Duodenal mucosa (tissue), 2 donors: ENCODE measurements around the gene CCNT2.

Source experiments
- H3K27ac ChIP-seq: one replicate; pipeline ENCODE4 v1.7.0; 2013; ENCODE audit warnings: low read depth, low read length
- H3K27me3 ChIP-seq, 2 donors: one replicate each; pipeline ENCODE4 v1.7.0; 2013; ENCODE audit warnings: low read length in 2 of 2, control low read depth in 1 of 2; ENCODE audit not compliant: insufficient read depth in 2 of 2, control insufficient read depth in 1 of 2
- H3K36me3 ChIP-seq, 2 donors: one replicate each; pipeline ENCODE4 v1.7.0; 2013; ENCODE audit warnings: low read length in 2 of 2, control low read depth in 1 of 2; ENCODE audit not compliant: insufficient read depth in 2 of 2, control insufficient read depth in 1 of 2
- H3K4me1 ChIP-seq, 2 donors: one replicate each; pipeline ENCODE4 v1.7.0; 2013; ENCODE audit warnings: low read length in 2 of 2, control low read depth in 1 of 2; ENCODE audit not compliant: insufficient read depth in 2 of 2, control insufficient read depth in 1 of 2
- H3K4me3 ChIP-seq, 2 donors: one replicate each; pipeline ENCODE4 v1.7.0; 2013; ENCODE audit warnings: low read length in 2 of 2, low read depth in 1 of 2
- H3K9ac ChIP-seq, 2 donors: one replicate each; pipeline ENCODE4 v1.7.0; 2013; ENCODE audit warnings: low read length in 2 of 2, low read depth in 1 of 2
- H3K9me3 ChIP-seq, 2 donors: one replicate each; pipeline ENCODE4 v1.7.0; 2013; ENCODE audit warnings: low read length in 2 of 2, control low read depth in 1 of 2; ENCODE audit not compliant: control insufficient read depth in 1 of 2

Gene CCNT2

DNA sequence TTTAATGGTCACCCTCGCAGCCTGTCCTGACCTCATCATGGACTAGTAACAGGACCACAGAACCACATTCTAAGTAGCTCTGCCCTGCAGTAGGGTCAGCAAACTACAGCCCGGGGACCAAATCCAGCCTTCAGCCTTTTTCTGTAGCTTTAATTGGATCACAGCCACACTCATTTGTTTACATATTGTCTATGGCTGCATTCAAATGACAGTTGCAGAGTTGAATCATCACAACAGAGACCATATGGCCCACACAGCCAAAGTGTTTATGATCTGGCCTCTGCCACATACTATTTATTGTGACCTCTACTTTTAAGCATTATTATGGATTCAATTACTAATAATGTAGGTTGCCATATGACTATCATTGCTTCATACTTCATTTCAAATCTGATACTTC, 80.9 kb downstream of the CCNT2 start:
- Histone ChIP-seq H3K36me3 (no peaks in the 10 kb centered on the region), H3K27me3 (peaks cover 0 to 2% of the 10 kb centered on the region in 2 donors), H3K9me3 (no peaks in the 10 kb centered on the region), H3K4me1 (no peaks in the 10 kb centered on the region), H3K27ac (no peak overlapping the region), H3K9ac (no peak overlapping the region), H3K4me3 (no peak overlapping the region)

DNA sequence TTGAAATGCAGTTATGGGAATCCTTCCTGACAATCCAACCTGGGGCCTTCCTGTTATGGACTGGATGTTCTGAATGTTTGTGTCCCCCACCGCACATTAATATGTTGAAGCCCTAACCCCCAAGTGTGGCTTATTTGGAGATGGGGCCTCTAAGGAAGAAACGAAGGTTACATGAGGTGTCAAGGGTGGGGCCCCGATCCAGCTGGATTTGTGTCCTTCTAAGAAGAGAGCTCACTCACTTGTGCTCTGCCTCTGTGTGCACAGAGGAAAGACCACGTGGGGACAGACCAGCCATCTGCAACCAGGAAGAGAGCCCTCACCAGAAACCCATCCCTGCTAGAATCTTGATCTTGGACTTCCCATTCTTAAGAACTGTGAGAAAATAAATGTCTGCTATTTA, 84.2 kb downstream of the CCNT2 start:
- Histone ChIP-seq H3K9me3 (no peaks in the 10 kb centered on the region), H3K9ac (no peak overlapping the region), H3K4me3 (no peak overlapping the region), H3K27me3 (peaks cover 0 to 14% of the 10 kb centered on the region in 2 donors), H3K36me3 (no peaks in the 10 kb centered on the region), H3K4me1 (no peaks in the 10 kb centered on the region), H3K27ac (no peak overlapping the region)

GRCh38 chr2:135004005-135004746, 85.6 kb downstream of the CCNT2 start:
- Histone ChIP-seq H3K27me3 (peaks cover 0 to 14% of the 10 kb centered on the region in 2 donors), H3K27ac (no peak overlapping the region), H3K9me3 (no peaks in the 10 kb centered on the region), H3K4me3 (no peak overlapping the region), H3K36me3 (no peaks in the 10 kb centered on the region), H3K9ac (no peak overlapping the region), H3K4me1 (no peaks in the 10 kb centered on the region)

DNA sequence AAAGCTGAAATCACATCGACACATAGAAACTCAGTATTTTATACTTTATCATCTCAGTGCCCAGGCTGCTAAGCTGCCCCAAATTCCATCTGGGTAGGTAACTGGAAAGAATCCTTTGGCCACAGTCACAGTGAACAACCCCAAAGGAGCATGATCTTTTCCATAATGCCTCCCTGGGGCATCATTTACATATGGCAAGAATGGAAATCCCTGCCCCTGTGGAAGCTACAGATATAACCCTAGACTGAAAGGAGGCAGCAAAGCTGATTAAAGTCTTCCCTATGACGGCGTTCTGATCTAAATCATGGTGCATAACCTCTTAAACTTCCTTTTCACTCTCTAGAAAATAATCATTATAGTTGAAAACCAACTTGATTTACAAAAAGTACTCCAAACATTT, 87.1 kb downstream of the CCNT2 start:
- no peaks in the 10 kb centered on the region for H3K9me3 ChIP-seq
- no peak overlapping the region for H3K4me3 ChIP-seq
- H3K4me1 ChIP-seq = no peaks in the 10 kb centered on the region
- no peak overlapping the region for H3K9ac ChIP-seq
- H3K36me3 ChIP-seq = no peaks in the 10 kb centered on the region
- H3K27ac ChIP-seq = no peak overlapping the region
- peaks cover 0 to 14% of the 10 kb centered on the region in 2 donors for H3K27me3 ChIP-seq
